ENCODE measurements around the gene NANOGP8.
A peak's percentile ranks its signal among the peaks of the same experiment; 100 is the strongest.

The NANOGP8 gene

DNA sequence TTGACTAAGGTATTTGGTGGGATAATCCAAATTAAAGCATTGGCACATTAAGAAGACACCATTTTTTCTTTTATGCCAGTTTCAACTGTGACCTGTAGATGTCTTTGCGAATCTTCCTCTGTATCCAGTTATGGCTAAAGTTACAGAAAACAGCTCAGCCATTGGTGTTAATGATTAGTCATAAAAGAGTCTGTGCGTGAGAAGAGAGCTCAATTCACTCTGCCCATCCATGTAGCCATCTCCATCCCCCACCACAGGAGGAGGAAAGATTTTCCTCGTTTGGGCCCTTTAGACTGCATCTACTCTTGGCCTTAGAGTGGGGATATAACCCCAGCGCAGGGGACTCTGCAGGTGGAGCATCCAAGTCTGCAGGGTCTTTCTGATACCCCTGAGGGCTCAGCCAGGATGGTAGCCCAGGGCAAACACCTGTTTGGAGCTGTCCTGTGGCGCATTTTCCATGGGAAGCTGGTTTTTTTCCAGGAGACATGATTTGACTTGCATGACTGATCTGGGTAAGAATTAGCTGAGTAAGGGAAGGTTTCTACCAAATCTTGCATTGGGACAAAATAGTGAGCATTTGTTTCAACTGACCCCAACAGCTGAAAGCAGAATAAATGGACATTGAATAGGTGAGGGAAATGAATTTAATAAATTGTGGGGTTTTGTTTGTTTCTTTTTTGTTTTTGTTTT lies 29.5 kb downstream of the NANOGP8 start:
- no peak for DNase-seq

- no peak for DNase-seq
Measured at GRCh38 chr15:35054380-35054779, 30.7 kb downstream of the NANOGP8 start.

GRCh38 chr15:35047996-35048395 lies 37.1 kb downstream of the NANOGP8 start:
- no peak for DNase-seq

GRCh38 chr15:35047528-35047927 lies 37.6 kb downstream of the NANOGP8 start:
- no peak for DNase-seq

DNA sequence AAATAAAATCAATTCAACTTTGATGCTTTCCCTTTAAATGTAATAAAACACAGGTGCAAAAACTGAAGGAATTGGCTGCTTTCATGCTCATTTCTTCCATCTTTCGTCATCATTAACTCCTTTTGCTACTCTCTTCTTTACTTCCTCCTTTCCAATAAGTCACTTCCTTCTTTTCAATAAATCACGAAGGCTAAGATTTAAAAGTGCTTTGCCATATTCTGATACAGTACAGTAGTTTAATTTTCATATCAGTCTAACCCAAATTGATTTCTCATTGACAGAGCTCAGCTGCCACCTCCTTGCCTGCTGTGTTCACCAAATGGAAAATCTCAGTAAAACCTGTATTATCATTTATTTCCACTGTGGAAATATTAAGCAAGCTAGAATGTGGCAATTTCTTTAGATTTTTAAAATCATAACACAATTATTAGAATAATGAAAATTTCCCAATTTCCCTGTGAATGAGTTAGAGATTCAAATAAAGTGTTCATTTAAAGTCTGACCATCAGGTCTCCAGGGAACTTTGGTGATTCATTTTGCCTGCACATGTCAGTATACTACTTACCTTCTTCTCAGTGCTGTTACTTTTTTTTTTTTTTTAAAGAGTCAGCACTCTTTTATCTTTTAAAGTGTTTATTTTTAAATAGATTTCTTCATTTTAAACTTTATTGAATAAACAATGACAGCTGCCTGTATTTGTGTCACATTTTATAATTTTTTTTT lies 41.6 kb downstream of the NANOGP8 start:
- peak; percentile 6 to 42 (median 24) for DNase-seq

DNA sequence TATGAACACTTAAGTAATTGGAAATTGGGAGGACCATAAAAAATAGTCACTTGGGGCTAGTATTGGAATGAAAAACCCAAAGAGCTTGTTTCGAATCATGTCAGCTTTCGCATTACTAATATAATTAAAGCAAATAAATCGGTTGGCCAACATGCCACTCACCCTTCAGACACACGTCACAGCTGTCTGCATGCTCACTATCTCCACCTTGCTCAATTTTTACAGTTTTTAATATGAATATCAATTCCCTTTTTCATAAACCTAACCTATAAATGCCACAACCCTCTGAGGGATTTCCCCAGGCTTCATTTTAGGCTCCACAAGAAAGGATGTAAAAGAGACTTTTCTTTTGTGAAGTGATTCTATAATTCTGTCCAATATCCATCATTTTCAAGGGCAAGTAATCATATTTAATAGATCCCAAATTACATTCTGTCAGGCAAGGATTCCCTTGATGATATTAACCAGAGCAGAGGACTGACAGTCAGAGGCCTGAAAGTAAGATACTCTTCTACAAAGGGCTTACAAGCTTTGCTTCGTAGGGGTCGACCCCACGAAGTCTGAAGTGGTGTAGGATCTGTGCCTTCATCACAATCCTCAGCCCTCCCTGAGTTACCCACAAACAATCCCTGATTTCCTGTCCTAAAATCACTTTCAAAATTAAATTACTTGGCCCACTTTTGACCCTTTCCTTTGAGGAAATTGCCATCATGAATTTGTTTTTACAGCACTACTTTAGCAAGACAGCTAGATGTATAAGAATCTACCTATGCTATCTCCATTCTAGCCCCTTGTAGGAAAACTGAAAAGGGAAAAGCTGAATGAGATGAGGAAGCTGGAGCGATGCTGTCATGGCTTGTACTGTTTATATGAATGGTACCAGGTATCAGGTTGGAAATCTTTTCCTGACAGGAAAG lies 44.5 kb downstream of the NANOGP8 start:
- no peak for DNase-seq

GRCh38 chr15:35038626-35039451 lies 46.3 kb downstream of the NANOGP8 start:
- no peak for DNase-seq
